GM19043 (cell line): ENCODE data around the gene MYBBP1A.

ENCODE experiments used
- ATAC-seq: cut with Tn5 transposase; IDR thresholded peaks from one replicate; pipeline ENCODE4 v1.9.1; 2021; ENCODE audit warnings: low read depth; ENCODE audit not compliant: unreplicated experiment

Gene MYBBP1A

GRCh38 chr17:4538236-4539002 lies 16.8 kb downstream of the MYBBP1A start:
- ATAC-seq, result no peak

GRCh38 chr17:4537451-4538235 lies 17.5 kb downstream of the MYBBP1A start:
- no peak for ATAC-seq

- ATAC-seq, result no peak
Observed at GRCh38 chr17:4536742-4537411, 18.3 kb downstream of the MYBBP1A start.

GRCh38 chr17:4536259-4536741 lies 18.9 kb downstream of the MYBBP1A start:
- ATAC-seq, result no peak

- ATAC-seq, result no peak
Observed at GRCh38 chr17:4535667-4536258, 19.4 kb downstream of the MYBBP1A start.

GRCh38 chr17:4534928-4535666 lies 20.1 kb downstream of the MYBBP1A start:
- no peak for ATAC-seq

GRCh38 chr17:4534515-4534914 lies 20.7 kb downstream of the MYBBP1A start:
- no peak for ATAC-seq

GRCh38 chr17:4533523-4534504 lies 21.4 kb downstream of the MYBBP1A start:
- no peak for ATAC-seq

GRCh38 chr17:4532860-4533522 lies 22.2 kb downstream of the MYBBP1A start:
- ATAC-seq, result no peak

- no peak for ATAC-seq
Observed at GRCh38 chr17:4531988-4532736, 23.0 kb downstream of the MYBBP1A start.

GRCh38 chr17:4530799-4531730 lies 24.1 kb downstream of the MYBBP1A start:
- ATAC-seq, result no peak

GRCh38 chr17:4529533-4530152 lies 25.5 kb downstream of the MYBBP1A start:
- ATAC-seq, result no peak

- no peak for ATAC-seq
Observed at GRCh38 chr17:4527566-4528125, 27.5 kb downstream of the MYBBP1A start.

GRCh38 chr17:4527134-4527533 lies 28.1 kb downstream of the MYBBP1A start:
- no peak for ATAC-seq

GRCh38 chr17:4525691-4526397 lies 29.3 kb downstream of the MYBBP1A start:
- ATAC-seq, result no peak
